AG04449 (cell line): ENCODE data around the gene ERFE.

Experiments
- CTCF ChIA-PET: fragments of 350-600 bp; formaldehyde crosslinking; extraction: SDS; loops from one replicate; lab custom pipeline; 2021; ENCODE audit warnings: antibody characterized with exemption; lab: Yijun Ruan, JAX
- POLR2A ChIA-PET: fragments of 400-600, 350-600 bp; formaldehyde crosslinking; extraction: SDS; loops from one replicate; lab custom pipeline; 2020; ENCODE audit warnings: antibody characterized with exemption, inconsistent platforms; lab: Yijun Ruan, JAX
- DNase-seq: peaks from one replicate; pipeline ENCODE4 v3.0.0-alpha.2; 2010; ENCODE audit warnings: low read depth, low spot score
- H3K4me3 ChIP-seq: 2 replicates; pipeline ENCODE4 v1.5.1; 2011; ENCODE audit warnings: low read depth, mild to moderate bottlenecking, control low read depth, low read length
- TF ChIP-seq, protein P1 (sequence below): IDR thresholded peaks from one replicate; pipeline ENCODE4 v1.5.1; 2011; ENCODE audit warnings: mild to moderate bottlenecking, moderate library complexity, low read length, control low read depth, inconsistent platforms; ENCODE audit not compliant: insufficient read depth; ENCODE audit errors: missing control alignments

The ERFE gene

DNA sequence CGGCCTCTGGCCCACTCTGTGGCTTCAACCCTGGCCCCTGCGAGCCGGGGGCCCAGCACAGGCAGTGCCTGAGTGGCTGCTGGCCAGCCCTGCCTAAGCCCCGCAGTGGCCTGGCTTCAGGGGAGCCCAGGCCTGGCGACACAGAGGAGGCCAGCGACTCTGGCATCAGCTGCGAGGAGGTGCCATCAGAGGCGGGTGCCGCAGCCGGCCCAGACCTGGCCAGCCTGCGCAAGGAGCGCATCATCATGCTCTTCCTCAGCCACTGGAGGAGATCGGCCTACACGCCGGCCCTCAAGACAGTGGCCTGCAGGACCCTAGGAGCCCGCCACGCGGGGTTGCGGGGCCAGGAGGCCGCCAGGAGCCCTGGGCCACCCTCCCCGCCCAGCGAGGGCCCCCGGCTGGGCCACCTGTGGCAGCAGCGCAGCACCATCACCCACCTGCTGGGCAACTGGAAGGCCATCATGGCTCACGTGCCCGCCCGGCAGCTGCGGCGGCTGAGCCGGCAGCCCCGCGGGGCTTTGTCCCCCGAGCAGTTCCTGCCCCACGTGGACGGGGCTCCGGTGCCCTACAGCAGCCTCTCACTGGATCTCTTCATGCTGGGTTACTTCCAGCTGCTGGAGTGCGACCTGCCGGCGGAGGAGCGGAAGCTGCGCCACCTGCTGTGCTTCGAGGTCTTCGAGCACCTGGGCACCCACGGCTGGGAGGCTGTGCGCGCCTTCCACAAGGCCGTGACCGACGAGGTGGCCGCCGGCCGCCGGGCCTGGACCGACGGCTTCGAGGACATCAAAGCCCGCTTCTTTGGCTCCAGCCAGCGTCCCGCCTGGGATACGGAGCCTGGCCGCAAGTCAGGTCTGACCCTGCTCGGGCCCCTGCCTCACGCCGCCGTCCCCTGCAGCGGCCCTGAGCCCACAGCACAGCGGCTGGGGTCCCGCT, 27.8 kb upstream of the ERFE start:
- no peak for DNase-seq

DNA sequence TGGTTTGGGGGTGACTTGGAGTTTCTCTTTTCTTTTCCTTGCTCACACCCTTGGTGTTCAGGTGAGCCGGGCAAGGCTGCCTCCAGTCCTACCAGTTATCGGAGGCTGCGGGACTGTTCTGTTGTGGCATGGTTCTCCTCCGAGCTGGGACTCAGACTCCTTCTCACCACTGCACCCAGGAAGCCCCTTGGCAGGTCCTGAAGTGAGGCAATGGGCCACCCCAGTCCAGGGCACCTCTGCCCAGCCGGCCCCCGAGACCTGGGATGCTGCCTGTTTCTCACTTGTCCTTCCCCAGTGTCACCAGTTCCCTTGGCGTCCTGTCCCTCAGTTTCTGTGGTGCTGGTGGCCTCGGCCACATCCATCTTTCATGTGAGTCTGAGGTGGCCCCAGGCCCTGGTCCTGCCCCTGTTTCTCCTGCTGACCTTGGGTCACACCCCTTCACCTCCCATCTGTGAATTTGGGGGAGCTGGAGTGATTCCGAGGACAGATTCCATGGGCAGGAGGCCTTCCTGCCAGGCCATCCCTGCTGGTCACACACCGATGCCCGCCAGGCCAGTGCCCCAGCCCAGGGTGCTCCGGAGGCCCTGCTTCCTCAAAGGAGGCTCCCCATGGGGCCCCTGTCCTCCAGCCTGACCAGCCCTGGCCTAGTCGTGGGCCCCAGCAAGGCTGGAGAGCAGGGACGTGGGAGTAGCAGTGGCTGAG, 26.9 kb upstream of the ERFE start:
- no peak for DNase-seq
- POLR2A ChIA-PET = no interaction called here
- TF ChIP-seq, protein P1, sequence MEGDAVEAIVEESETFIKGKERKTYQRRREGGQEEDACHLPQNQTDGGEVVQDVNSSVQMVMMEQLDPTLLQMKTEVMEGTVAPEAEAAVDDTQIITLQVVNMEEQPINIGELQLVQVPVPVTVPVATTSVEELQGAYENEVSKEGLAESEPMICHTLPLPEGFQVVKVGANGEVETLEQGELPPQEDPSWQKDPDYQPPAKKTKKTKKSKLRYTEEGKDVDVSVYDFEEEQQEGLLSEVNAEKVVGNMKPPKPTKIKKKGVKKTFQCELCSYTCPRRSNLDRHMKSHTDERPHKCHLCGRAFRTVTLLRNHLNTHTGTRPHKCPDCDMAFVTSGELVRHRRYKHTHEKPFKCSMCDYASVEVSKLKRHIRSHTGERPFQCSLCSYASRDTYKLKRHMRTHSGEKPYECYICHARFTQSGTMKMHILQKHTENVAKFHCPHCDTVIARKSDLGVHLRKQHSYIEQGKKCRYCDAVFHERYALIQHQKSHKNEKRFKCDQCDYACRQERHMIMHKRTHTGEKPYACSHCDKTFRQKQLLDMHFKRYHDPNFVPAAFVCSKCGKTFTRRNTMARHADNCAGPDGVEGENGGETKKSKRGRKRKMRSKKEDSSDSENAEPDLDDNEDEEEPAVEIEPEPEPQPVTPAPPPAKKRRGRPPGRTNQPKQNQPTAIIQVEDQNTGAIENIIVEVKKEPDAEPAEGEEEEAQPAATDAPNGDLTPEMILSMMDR = no peak
- H3K4me3 ChIP-seq = no peak overlapping the region
- CTCF ChIA-PET = no interaction called here

More for the DNA sequence above, 27.8 kb upstream of the ERFE start:
- no peak overlapping the region for H3K4me3 ChIP-seq
- ChIA-PET CTCF (no interaction called here), POLR2A (no interaction called here)
- TF ChIP-seq, protein P1 = no peak

DNA sequence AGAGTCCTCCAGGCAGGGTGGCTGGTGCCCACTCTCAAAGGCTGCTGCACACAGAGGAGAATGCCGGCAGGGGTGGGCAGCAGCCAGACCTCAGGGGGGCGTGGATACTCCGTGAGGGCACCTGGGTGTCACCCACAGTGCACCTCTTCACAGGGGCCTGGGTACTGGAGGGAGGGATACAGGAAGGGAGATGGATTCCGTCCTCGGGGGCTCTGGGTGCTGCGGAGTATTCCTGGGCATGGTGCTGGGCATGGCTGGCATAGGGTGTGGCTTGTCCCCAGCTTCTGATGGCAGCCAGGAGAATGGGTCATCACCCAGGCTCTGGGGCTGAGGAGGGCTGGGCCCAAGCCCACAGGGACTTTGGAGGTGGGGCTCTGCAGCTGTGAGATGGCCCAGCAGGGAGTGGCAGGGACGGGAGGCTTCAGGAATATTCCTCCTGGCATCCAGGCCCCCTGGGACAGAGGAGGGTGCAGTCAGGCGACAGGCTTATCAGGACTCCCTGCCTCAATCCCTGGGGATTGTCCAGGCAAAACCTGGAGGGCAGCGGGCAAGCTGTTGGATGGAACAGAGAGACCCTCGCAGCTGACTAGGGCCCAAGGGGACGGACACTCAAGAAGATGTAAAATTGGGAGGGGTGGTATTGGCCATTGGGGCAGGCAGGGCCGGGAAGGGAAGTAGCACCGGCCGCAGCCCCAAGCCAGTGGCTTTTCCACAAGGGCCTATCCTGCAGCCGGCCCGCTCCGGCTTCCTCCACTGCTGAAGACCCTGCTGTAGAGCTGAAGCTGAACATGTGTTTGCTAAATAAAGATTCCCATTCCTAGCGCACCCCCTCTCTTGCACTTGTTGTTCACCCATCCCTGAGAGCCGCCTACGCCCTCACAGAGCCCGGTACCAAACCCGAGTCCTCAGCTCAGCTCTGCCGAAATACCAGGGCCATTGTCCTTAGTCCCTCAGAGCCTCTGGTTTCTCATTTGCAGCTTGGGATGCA, 26.0 kb upstream of the ERFE start:
- TF ChIP-seq, protein P1 = no peak
- DNase-seq = no peak
- CTCF ChIA-PET = no interaction called here
- POLR2A ChIA-PET = no interaction called here
- H3K4me3 ChIP-seq = no peak overlapping the region

DNA sequence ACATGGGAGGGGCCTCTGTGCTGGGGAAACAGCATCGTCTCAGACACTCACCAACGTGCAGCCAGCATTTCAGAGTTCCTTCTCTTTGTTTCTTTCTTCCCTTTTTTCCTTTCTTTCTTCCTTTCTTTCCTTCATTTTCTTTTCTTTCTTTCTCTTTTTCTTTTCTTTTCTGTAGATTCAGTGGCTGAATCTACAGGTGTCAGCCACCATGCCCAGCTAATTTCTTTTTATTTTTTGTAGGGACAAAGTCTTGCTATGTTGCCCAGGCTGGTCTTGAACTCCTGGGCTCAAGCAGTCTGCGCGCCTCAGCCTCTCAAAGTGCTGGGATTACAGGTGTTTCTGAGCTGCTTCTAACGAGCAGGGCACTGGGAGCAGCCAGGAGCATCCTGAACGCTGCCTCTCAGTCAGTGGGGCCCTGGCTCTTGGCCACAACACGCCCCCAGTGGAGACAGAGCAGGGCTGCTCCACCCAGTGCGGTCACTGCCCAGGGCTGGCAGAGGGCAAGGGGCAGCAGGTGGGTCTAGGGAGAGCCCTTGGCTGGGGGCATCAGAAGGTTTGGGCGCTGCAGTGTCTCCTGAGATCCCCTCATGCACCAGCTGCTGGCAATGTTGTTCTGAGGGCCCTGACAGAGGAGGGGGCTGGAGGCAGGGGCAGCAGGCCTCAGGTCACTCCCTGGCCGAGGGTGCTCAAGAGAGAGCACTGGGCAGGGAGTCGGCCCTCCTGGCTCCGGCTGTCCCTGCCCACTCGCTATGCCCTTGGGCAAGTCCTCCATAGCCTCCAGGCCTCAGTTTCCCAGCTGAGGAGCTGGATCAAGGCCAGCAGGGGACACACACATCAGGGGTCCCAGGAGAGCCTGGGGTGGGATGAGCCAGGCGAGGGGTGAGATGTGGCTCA, 25.0 kb upstream of the ERFE start:
- POLR2A ChIA-PET = no interaction called here
- TF ChIP-seq, protein P1 = no peak

DNA sequence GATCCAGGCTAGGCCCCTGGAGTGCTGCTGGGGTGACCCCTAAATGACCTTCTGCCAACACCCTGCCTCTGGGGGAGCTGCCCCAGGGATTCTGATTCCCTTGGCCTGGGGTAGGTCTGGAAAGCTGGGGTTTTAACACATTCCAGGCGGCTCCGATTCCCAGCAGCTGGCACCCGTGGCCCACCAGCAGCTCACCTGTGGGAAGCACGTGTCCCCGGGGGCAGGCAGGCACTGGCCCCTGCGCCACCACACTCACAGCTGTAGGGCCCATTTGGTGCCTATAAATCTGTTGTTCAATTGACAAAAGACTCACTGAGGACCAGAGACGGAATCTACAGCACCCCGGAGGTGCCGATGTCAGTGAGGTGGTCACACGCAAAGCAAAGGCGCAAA, 24.4 kb upstream of the ERFE start:
- H3K4me3 ChIP-seq = no peak overlapping the region
- TF ChIP-seq, protein P1 = no peak
- CTCF ChIA-PET = no interaction called here
- no peak for DNase-seq
- POLR2A ChIA-PET = no interaction called here

More for the DNA sequence above, 25.0 kb upstream of the ERFE start:
- H3K4me3 ChIP-seq = no peak overlapping the region
- no peak for DNase-seq
- CTCF ChIA-PET = no interaction called here
